Neutrophil (primary cell): ENCODE measurements around the gene NDUFV1.
"Not testable (repeated sequence)": the region's sequence is repeated elsewhere in the genome, so short reads cannot be mapped to it uniquely, and the experiment has no call there.

Source experiments
- H3K27ac ChIP-seq: fragments of 200-600 bp; sonication (generic); 2 replicates; pipeline ENCODE4 v1.5.1; 2016; ENCODE audit warnings: mild to moderate bottlenecking, moderate library complexity
- H3K27me3 ChIP-seq: fragments of 200-600 bp; sonication (generic); 2 replicates; pipeline ENCODE4 v1.6.0; 2016; ENCODE audit warnings: mild to moderate bottlenecking
- H3K36me3 ChIP-seq: fragments of 200-600 bp; sonication (generic); 2 replicates; pipeline ENCODE4 v1.5.1; 2017
- H3K4me1 ChIP-seq, 2 experiments: fragments of 200-600 bp in 1 of 2; sonication (generic) in 1 of 2; 1 replicate in 1 of 2; 2 replicates in 1 of 2; pipeline versions ENCODE4 v1.5.1 to v1.6.1; 2013 to 2016; ENCODE audit warnings: low read depth in 1 of 2, low read length in 1 of 2, mild to moderate bottlenecking in 1 of 2, moderate library complexity in 1 of 2; ENCODE audit not compliant: control insufficient read depth in 1 of 2, insufficient read depth in 1 of 2
- H3K4me3 ChIP-seq, 2 experiments: fragments of 200-600 bp in 1 of 2; sonication (generic) in 1 of 2; 1 replicate in 1 of 2; 2 replicates in 1 of 2; pipeline ENCODE4 v1.5.1; 2013 to 2016; ENCODE audit warnings: low read depth in 1 of 2, low read length in 1 of 2, mild to moderate bottlenecking in 1 of 2, moderate library complexity in 1 of 2
- H3K9me3 ChIP-seq: fragments of 200-600 bp; sonication (generic); 2 replicates; pipeline ENCODE4 v1.5.1; 2016
- CTCF ChIP-seq: fragments of 200-600 bp; sonication (generic); IDR thresholded peaks from 2 replicates; pipeline ENCODE4 v1.5.1; 2016; ENCODE audit warnings: antibody characterized with exemption

NDUFV1 gene

GRCh38 chr11:67606492-67607295 is at the start of gene NDUFV1:
NDUFV1 (plus strand) TSS chr11:67606936; CDS start chr11:67607005, 69 bp downstream.
- H3K4me1 ChIP-seq = peaks cover 17 to 22% of the 10 kb centered on the region in 2 experiments
- H3K27ac ChIP-seq = peak within 1 kb of the TSS; percentile 74
- H3K4me3 ChIP-seq = peak within 1 kb of the TSS; percentile 81 to 93
- peak; percentile 89 for TF ChIP-seq CTCF
- peaks cover 26% of the 10 kb centered on the region for H3K36me3 ChIP-seq
- H3K9me3 ChIP-seq = no peaks in the 10 kb centered on the region
- H3K27me3 ChIP-seq = no peaks in the 10 kb centered on the region

GRCh38 chr11:67558084-67558772 is 48.5 kb upstream of the NDUFV1 start:
- Histone ChIP-seq H3K4me1 (no peaks in the 10 kb centered on the region), H3K4me3 (no peak overlapping the region), H3K27me3 (no peaks in the 10 kb centered on the region), H3K27ac (no peak overlapping the region), H3K36me3 (no peaks in the 10 kb centered on the region), H3K9me3 (no peaks in the 10 kb centered on the region)
- no peak for TF ChIP-seq CTCF

GRCh38 chr11:67561971-67562619 is 44.6 kb upstream of the NDUFV1 start:
- no peak for TF ChIP-seq CTCF
- Histone ChIP-seq H3K4me3 (no peak overlapping the region), H3K27me3 (peaks cover 4% of the 10 kb centered on the region), H3K4me1 (no peaks in the 10 kb centered on the region), H3K9me3 (no peaks in the 10 kb centered on the region), H3K36me3 (no peaks in the 10 kb centered on the region), H3K27ac (no peak overlapping the region)

- TF ChIP-seq CTCF = no peak
- H3K4me1 ChIP-seq = no peaks in the 10 kb centered on the region
- no peaks in the 10 kb centered on the region for H3K36me3 ChIP-seq
- no peaks in the 10 kb centered on the region for H3K9me3 ChIP-seq
- no peak overlapping the region for H3K27ac ChIP-seq
- peaks cover 4% of the 10 kb centered on the region for H3K27me3 ChIP-seq
- H3K4me3 ChIP-seq = no peak overlapping the region
Measured at GRCh38 chr11:67562963-67563704, 43.6 kb upstream of the NDUFV1 start.

- H3K36me3 ChIP-seq, H3K27me3 ChIP-seq, H3K27ac ChIP-seq, H3K9me3 ChIP-seq, H3K4me3 ChIP-seq, H3K4me1 ChIP-seq: not testable (repeated sequence)
Measured at GRCh38 chr11:67563705-67564114, 43.0 kb upstream of the NDUFV1 start.
